Stimulated activated CD8-positive, alpha-beta memory T cell treated with anti-CD3 and anti-CD28 coated beads, Interleukin-7, amount 100 ng/mL, for 48 hours (primary cell): ENCODE results near the gene RGL4.

ENCODE experiments used
- DNase-seq, 2 donors: peaks; one replicate each; pipeline ENCODE4 v3.0.0-alpha.2; 2020; ENCODE audit warnings: low read depth in 1 of 2; ENCODE audit errors: extremely low read depth in 1 of 2

The RGL4 gene

GRCh38 chr22:23678133-23678532 lies 12.7 kb upstream of the RGL4 start:
- no peak for DNase-seq

- DNase-seq = no peak
These were observed 9.6 kb upstream of the RGL4 start for GRCh38 chr22:23681026-23681809.

GRCh38 chr22:23682077-23682476 lies 8.7 kb upstream of the RGL4 start:
- DNase-seq = no peak

DNA sequence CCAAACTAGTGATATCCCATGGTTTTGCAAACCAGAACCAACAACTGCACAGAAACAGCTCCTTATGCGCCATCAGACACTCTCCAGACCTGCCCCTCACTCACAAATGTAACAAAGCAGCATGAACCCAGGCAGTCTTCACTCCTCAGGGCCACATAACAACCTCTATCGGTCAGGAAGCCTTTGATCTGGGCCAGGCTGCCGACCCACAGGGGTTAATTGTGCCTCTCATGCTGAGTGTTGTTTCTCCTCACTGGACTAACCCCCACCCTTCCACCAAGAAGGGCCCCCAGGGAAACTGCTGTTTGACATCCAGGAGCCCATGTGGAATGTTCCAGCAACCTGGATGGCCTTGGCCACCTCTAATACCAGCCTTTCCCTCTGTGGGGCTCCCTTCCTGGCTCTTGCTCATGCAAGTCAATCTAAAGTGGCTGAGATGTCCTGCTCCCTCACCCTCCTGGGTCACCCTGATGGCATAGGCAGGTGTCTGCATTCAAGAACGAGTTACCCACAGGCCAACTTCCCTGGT lies 7.9 kb upstream of the RGL4 start:
- no peak for DNase-seq

DNA sequence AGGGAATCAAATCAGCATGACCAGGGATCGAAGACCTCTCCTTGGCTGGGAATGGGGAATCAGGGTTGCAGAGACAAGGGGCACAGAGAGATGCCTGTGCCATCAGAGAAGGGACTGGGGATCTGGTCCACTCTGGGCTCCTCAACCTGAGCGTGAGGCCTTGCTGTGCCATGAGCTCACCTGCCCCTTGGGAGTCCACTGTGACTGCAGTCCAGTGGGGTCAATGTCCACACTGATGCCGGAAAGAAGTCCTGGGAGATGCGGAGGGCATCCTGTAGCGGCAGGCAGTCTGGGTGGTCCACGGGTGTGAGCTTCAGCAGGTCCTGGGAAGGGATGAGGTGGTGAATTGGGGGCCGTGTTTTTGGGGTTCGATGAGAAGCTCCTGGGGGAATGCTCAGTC lies 7.3 kb upstream of the RGL4 start:
- DNase-seq = no peak

- DNase-seq = no peak
These were observed 6.8 kb upstream of the RGL4 start for GRCh38 chr22:23684026-23684425.

GRCh38 chr22:23684561-23685031 lies 6.2 kb upstream of the RGL4 start:
- no peak for DNase-seq

DNA sequence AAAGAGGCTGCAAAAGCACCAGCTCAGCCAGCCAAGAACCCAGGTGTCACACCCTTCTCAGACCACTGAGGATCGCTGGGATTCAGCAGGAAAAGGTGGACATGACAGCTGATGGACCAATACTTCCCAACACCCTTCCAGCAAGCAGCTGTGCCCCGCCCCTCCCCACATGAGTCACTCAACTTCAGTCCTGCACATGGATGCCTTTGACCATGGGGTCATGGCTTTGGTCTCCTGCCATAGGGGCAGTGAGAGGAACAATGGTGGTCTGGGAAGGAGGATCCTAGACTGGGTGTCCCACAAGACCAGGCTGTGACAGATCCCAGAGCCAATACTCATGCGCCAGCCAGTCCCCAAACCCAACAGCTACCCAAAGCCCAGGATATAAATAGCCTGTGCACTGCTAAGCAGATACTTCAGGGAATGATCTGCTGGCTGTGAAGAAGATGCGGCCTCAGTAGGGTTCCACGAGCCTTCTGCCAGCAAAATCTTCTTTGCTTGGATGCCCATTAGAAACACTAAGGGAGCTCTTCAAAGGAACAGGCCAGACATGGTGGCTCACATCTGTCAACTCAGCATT lies 5.5 kb upstream of the RGL4 start:
- DNase-seq = no peak

- DNase-seq = no peak
These were observed 4.3 kb upstream of the RGL4 start for GRCh38 chr22:23686416-23687024.

DNA sequence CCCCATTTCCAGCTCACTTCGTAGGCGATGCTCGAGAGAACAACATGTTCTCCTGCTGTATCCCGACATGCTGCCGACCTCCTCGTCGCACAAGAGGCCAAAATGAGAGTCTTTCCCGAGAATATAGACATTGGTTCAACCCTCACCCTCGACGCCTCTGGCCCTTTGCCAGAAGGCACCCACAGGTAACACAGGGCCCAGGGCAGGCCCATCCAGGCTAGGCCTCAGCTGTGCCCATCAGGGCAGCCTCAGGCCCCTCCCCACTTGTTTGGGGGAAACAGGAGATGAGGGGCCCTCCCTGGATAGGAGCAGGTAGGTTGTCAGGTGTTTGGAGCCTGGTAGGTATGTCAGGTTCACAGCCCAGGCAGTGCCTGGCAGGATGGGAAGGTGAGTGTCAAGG lies 2.7 kb upstream of the RGL4 start:
- DNase-seq = no peak

DNA sequence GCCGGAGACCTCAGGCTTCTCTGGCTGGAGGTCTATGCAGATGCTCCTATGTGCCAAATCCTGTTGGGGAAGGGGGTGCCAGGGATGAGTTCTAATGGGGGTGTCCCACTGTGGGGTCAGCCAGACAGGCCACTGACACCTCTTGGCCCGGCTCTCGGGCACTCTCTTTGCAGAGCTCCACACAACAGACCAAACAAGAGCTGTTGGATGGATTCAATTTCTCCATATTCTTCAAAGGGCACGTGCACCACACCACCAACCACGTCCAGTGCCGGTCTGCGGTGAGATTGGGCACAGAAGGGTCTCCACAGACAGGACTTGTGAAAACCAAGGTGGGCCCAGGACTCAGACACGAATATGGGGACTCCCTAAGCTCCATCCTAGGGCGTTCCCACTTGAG lies 2.2 kb upstream of the RGL4 start:
- no peak for DNase-seq

GRCh38 chr22:23689414-23689813 lies 1.4 kb upstream of the RGL4 start:
- no peak for DNase-seq

- DNase-seq = no peak
These were observed 1.1 kb downstream of the RGL4 start for GRCh38 chr22:23691748-23692423.

DNA sequence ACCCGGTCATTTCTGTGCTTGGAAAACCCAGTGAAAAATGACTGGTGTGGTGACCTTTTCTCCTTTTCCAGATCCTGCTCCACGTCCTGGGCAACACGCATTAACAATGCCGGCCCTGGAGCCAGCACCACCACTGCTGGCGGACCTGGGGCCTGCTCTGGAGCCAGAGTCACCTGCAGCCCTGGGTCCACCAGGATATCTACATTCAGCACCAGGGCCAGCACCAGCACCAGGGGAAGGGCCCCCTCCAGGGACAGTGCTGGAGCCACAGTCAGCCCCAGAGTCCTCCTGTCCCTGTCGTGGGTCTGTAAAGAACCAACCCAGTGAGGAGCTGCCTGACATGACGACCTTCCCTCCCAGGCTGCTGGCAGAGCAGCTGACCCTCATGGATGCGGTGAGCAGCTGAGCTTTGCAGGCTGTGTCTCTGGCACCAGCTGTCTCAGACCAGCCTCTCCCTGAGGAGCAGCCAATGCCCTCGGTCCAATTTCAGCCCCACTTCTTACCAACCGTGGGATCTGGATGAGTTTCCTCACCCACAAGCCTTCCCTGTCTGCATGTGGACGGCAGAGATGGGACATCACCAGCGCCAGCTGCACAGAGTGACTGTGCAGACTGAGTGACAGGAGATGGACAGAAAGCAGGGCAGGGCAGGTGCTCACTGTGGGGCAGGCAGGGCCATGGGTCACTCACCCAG lies 1.9 kb downstream of the RGL4 start:
- DNase-seq = no peak

- no peak for DNase-seq
These were observed 3.3 kb downstream of the RGL4 start for GRCh38 chr22:23693979-23694680.

DNA sequence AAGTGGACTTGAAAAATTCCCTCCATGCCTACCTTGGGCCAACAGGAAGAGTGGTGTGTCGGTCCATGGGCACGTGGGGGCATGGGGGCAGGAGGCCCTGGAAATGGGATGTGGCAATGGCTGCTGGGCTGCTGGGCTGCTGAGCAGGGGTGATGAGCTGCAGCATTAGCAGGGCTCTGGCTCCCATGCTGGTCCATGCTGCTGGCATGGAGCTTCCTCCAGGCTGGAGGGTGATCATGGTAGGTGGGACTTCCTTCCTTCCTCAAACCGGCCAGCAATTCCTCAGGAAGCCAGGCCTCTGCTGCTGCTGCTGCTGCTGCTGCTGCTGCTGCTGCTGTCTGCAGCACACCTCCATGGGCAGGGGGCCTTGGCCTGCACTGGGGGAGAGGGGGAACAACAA lies 4.3 kb downstream of the RGL4 start:
- no peak for DNase-seq

- DNase-seq = no peak
These were observed 4.9 kb downstream of the RGL4 start for GRCh38 chr22:23695571-23696325.

DNA sequence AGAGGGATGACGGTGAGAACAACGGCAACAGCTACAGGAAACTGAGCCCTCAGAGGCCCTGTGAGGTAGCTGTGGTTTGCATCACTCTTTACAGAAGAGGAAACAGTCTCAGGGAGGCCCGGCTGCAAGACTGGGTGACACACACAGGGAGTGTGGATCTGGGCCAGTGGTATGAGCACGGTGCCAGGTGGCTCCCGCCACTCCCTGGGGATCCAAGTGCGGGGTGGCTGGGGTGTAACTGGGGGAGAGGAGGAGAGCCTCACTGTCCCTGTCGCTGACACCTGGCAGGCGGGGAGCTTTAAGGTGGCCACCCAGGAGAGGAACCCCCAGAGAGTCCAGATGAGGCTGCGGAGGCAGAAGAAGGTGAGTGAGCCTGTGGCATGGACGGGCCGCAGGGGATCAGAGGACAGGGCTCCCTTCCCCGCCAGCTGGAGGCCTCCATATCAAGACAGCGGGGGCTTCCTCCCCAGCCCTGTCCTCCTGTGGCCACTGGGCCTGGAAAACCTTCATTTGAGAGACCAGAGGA lies 5.6 kb downstream of the RGL4 start:
- peak; percentile 43 to 78 for DNase-seq
